ENCODE measurements around the gene NUBPL.
A peak's percentile ranks its signal among the peaks of the same experiment; 100 is the strongest.

- peak in 5 of 11 experiments; percentile 7 to 35 (median 15) for TF ChIP-seq CTCF (IDR thresholded peaks at IDR 0.05 in 8 of 11, conservative IDR thresholded peaks at IDR 0.05 in 3 of 11)
- no peak for TF ChIP-seq POLR2AphosphoS5 (IDR thresholded peaks at IDR 0.05)
- TF ChIP-seq POLR2A (IDR thresholded peaks at IDR 0.05), result no peak
Observed at GRCh38 chr14:31543969-31544799, 17.0 kb upstream of the NUBPL start.
